Gastrocnemius medialis (tissue), 4 donors: Measurements from ENCODE around the gene COX20. TPM values are rescaled to one million over a fixed set of nuclear protein-coding genes. Genes with fewer than 3 reads are reported as not detected.

Experiments used
- ATAC-seq, 2 donors: fragments of 150-250 bp; one replicate each; pipeline ENCODE4 v1.9.1; 2016
- DNase-seq, 2 donors: peaks; one replicate each; pipeline ENCODE4 v3.0.0-alpha.2; 2019
- H3K27ac ChIP-seq, 4 donors: fragments of 200-600 bp; sonication (generic); 1 replicate in 1 of 4; 2 replicates in 3 of 4; pipeline ENCODE4 v1.5.1; 2016 to 2018; ENCODE audit warnings: mild to moderate bottlenecking in 2 of 4, moderate library complexity in 1 of 4
- H3K27me3 ChIP-seq, 3 donors: fragments of 200-600 bp; sonication (generic) in 2 of 3; 1 replicate in 1 of 3; 2 replicates in 2 of 3; pipeline versions ENCODE4 v1.5.1 to v1.6.0; 2016 to 2019; ENCODE audit warnings: mild to moderate bottlenecking in 1 of 3, moderate library complexity in 1 of 3
- H3K36me3 ChIP-seq, 2 donors: fragments of 200-600 bp; sonication (generic) in 1 of 2; one replicate each; pipeline ENCODE4 v1.5.1; 2017 to 2018
- H3K4me1 ChIP-seq, 2 donors: fragments of 200-600 bp; sonication (generic) in 1 of 2; one replicate each; pipeline ENCODE4 v1.5.1; 2016 to 2017; ENCODE audit warnings: mild to moderate bottlenecking in 2 of 2
- H3K4me3 ChIP-seq, 4 donors: fragments of 200-600 bp; sonication (generic) in 3 of 4; 1 replicate in 1 of 4; 2 replicates in 3 of 4; pipeline ENCODE4 v1.5.1; 2016 to 2019; ENCODE audit warnings: mild to moderate bottlenecking in 2 of 4
- H3K9me3 ChIP-seq, 3 donors: fragments of 200-600 bp; sonication (generic) in 2 of 3; 1 replicate in 1 of 3; 2 replicates in 2 of 3; pipeline ENCODE4 v1.5.1; 2016 to 2019
- CTCF ChIP-seq, 5 experiments: fragments of 450-650 bp in 3 of 5; fragments of 200-600 bp in 2 of 5; sonication (generic) in 2 of 5; IDR thresholded peaks in 4 of 5; conservative IDR thresholded peaks in 1 of 5; 1 replicate in 4 of 5; 2 replicates in 1 of 5; pipeline ENCODE4 v1.5.1; 2016 to 2019; ENCODE audit warnings: antibody characterized with exemption in 5 of 5, mild to moderate bottlenecking in 3 of 5, moderate library complexity in 3 of 5
- POLR2A ChIP-seq, 2 donors: fragments of 450-650 bp; IDR thresholded peaks; one replicate each; pipeline ENCODE4 v1.6.1; 2017; ENCODE audit warnings: antibody characterized with exemption in 2 of 2, mild to moderate bottlenecking in 2 of 2, moderate library complexity in 2 of 2
- in situ Hi-C, 4 donors: fragments of 200-750 bp; cut with MboI; loops; one replicate each; pipeline versions ENCODE4 v1.15.0 to v1.8.0; 2017; ENCODE audit warnings: low sequenced_read_pairs in 4 of 4
- intact Hi-C: fragments of 100-400 bp; cut with DNase I; formaldehyde crosslinking; loops from one replicate; pipeline ENCODE4 v1.15.1; 2023; ENCODE audit warnings: low total_unique reads
- total RNA-seq, 4 donors: library from RNA; depleted of rRNA; stranded (reverse); fragments of >200 nt; gene quantifications; one replicate each; pipeline versions ENCODE4 v1.1.0 to v1.2.3, GENCODE V29; 2016

COX20 gene
- total RNA-seq, 4 donors from 2014 or later, result 22.7 to 72.0 (median 35.4) TPM

- TF ChIP-seq POLR2A (IDR thresholded peaks at IDR 0.05) (peak; percentile 99), CTCF (IDR thresholded peaks at IDR 0.05 in 4 of 5, conservative IDR thresholded peaks at IDR 0.05 in 1 of 5) (peak; percentile 16 to 71 (median 47))
- Histone ChIP-seq H3K27ac (peak within 1 kb of the TSS; percentile 93 to 100 (median 100)), H3K4me1 (peaks cover 42 to 44% of the 10 kb centered on the region in 2 donors), H3K9me3 (no peaks in the 10 kb centered on the region), H3K36me3 (peaks cover 0 to 15% of the 10 kb centered on the region in 2 donors), H3K4me3 (peak within 1 kb of the TSS; percentile 82 to 92 (median 86)), H3K27me3 (no peaks in the 10 kb centered on the region)
- intact Hi-C loops, result loop anchor here (1.0 to 10.0 kb wide), 6 partner anchors 34 to 1610 kb away; partner anchors contain the start of genes CEP170, DESI2 and SDCCAG8
- ATAC-seq (peak; percentile 66 to 72), DNase-seq (peak; percentile 92 to 97)
- in situ Hi-C loops, result loop anchor here (10.0 to 25.0 kb wide), 4 partner anchors 98 to 1602 kb away; partner anchors contain the start of genes CEP170 (in 1 of the 4) and SDCCAG8 (in 1 of the 4)
Measured at GRCh38 chr1:244864253-244865027, 29.0 kb downstream of the COX20 start, which contains the start of gene HNRNPU. Gene HNRNPU, minus strand, starts transcription at chr1:244864543. Its CDS starts 236 bp downstream, at chr1:244864307.

GRCh38 chr1:244865028-244865371 lies 29.5 kb downstream of the COX20 start:
- peak in 1 of 2 donors; percentile 9 for ATAC-seq
- peak in 1 of 2 donors; percentile 39 for DNase-seq

GRCh38 chr1:244865820-244866219 lies 30.4 kb downstream of the COX20 start:
- DNase-seq, result no peak
- in situ Hi-C loops (loop anchor here (10.0 to 25.0 kb wide), 4 partner anchors 96 to 1604 kb away; partner anchors contain the start of genes CEP170 (in 1 of the 4) and SDCCAG8 (in 1 of the 4)), intact Hi-C loops (loop anchor here (2.0 to 10.0 kb wide), 5 partner anchors 33 to 1611 kb away; partner anchors contain the start of genes CEP170, DESI2 and SDCCAG8)
- ATAC-seq, result no peak
- Histone ChIP-seq H3K9me3 (no peaks in the 10 kb centered on the region), H3K36me3 (peaks cover 0 to 2% of the 10 kb centered on the region in 2 donors), H3K4me1 (peaks cover 28 to 30% of the 10 kb centered on the region in 2 donors), H3K4me3 (peak overlapping the region in 1 of 4 donors; percentile 89), H3K27me3 (no peaks in the 10 kb centered on the region), H3K27ac (peak overlapping the region; percentile 93 to 100 (median 100))
- TF ChIP-seq CTCF (IDR thresholded peaks at IDR 0.05 in 4 of 5, conservative IDR thresholded peaks at IDR 0.05 in 1 of 5), result no peak
- TF ChIP-seq POLR2A (IDR thresholded peaks at IDR 0.05), result no peak

More at GRCh38 chr1:244865028-244865371, 29.5 kb downstream of the COX20 start:
- TF ChIP-seq POLR2A (IDR thresholded peaks at IDR 0.05) (no peak), CTCF (IDR thresholded peaks at IDR 0.05 in 4 of 5, conservative IDR thresholded peaks at IDR 0.05 in 1 of 5) (no peak)
- peak overlapping the region; percentile 63 to 89 (median 82) for H3K4me3 ChIP-seq
- intact Hi-C loops, result loop anchor here (2.0 to 10.0 kb wide), 5 partner anchors 34 to 1610 kb away; partner anchors contain the start of genes CEP170, DESI2 and SDCCAG8
- H3K9me3 ChIP-seq, result no peaks in the 10 kb centered on the region
- H3K27me3 ChIP-seq, result no peaks in the 10 kb centered on the region
- H3K36me3 ChIP-seq, result peaks cover 0 to 9% of the 10 kb centered on the region in 2 donors
- H3K4me1 ChIP-seq, result peaks cover 37 to 38% of the 10 kb centered on the region in 2 donors
- in situ Hi-C loops, result loop anchor here (10.0 to 25.0 kb wide), 4 partner anchors 97 to 1603 kb away; partner anchors contain the start of genes CEP170 (in 1 of the 4) and SDCCAG8 (in 1 of the 4)
- H3K27ac ChIP-seq, result peak overlapping the region; percentile 93 to 100 (median 100)

- H3K4me3 ChIP-seq, result no peak overlapping the region
- in situ Hi-C loops, result loop anchor here (10.0 to 25.0 kb wide), 4 partner anchors 96 to 1604 kb away; partner anchors contain the start of genes CEP170 (in 1 of the 4) and SDCCAG8 (in 1 of the 4)
- DNase-seq, result no peak
- TF ChIP-seq CTCF (IDR thresholded peaks at IDR 0.05 in 4 of 5, conservative IDR thresholded peaks at IDR 0.05 in 1 of 5), result no peak
- TF ChIP-seq POLR2A (IDR thresholded peaks at IDR 0.05), result no peak
- H3K27me3 ChIP-seq, result no peaks in the 10 kb centered on the region
- no peaks in the 10 kb centered on the region for H3K9me3 ChIP-seq
- ATAC-seq, result no peak
- H3K27ac ChIP-seq, result peak overlapping the region; percentile 93 to 100 (median 100)
- H3K36me3 ChIP-seq, result no peaks in the 10 kb centered on the region
- intact Hi-C loops, result loop anchor here (10.0 kb wide), 1 partner anchor 1612 kb away; the partner anchor contains the start of genes CEP170 and SDCCAG8
- peaks cover 23 to 25% of the 10 kb centered on the region in 2 donors for H3K4me1 ChIP-seq
Measured at GRCh38 chr1:244866355-244866754, 30.9 kb downstream of the COX20 start.
